GM21576 (cell line): Measurements from ENCODE around the gene AAK1.

Source experiments
- ATAC-seq: cut with Tn5 transposase; IDR thresholded peaks from one replicate; pipeline ENCODE4 v1.9.1; 2021; ENCODE audit warnings: mild to moderate bottlenecking, moderate library complexity; ENCODE audit not compliant: unreplicated experiment

Gene AAK1

DNA sequence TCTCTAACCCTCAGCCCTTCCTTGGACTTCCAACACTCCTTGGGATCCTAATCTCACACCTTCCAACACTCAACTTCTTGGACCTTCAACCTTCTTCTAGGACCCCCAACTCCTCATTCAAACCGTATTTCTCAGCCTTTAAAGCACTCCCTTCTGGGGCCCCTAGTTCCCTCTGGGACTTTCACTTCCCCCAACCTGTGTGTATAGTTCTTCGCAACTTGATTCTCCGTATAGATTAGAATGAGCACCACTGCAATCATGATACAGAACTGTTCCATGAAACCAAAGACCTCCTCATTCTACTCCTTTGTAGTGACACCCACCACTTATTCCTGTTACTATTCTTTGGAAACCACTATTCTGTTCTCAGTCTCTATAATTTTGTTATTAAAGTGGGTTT is 144.3 kb downstream of the AAK1 start:
- ATAC-seq, result no peak

DNA sequence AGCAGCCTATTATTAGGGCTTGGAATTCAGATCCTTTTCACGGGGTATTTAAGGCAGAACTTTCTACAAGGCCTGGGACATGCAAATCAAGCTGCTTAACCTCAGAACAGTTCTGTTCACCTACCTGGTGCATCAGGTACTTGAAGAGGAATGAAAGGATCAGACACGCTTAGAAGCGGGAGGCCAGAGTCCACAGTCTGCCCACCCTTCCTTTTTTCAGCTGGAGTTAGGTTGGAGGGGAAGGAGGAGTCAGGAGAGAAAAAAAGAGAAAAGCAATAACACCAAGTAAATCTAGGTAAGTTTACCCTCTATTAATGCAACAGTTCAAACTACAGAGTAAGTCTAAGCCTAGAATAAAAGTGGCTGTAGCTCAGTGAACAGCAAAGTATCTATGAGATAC is 147.7 kb downstream of the AAK1 start:
- ATAC-seq, result no peak

DNA sequence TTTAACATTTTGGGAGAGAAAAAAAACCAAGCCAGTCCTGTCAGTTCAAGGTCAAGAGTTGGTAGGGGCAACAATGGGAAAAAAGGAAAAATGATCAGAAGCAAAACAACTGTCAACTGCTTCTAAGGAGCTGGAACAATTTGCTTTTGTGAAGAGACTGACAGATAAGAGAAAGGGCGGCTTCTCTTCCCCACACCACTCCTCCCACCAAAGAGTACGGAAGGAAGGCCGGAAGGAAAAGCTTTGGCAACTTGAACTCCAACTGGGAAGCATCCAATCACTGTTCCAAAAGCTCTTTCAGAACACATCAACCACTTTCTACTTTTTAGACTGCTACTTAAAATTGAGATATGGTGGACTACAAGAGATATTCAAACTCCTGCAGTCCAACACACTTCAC is 148.5 kb downstream of the AAK1 start:
- no peak for ATAC-seq

DNA sequence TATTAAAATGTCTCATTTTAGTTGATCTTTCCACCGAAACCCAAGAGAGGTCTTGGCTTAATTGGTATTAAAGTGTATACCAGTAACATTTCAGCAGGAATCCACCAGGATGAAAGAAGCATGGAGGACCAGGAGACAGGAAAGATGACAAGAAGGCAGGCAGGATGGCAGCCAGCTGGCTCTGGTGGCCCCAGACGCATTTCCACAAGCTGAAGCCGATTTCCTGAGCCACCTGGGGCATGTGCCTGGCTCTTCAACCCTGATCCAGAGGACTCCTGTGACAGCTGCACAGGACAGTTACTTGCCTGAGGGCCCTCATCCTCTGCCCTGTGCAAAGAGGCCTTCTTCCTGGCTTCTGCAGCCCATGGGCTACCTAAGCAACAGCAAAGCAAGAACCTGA is 149.4 kb downstream of the AAK1 start:
- no peak for ATAC-seq

DNA sequence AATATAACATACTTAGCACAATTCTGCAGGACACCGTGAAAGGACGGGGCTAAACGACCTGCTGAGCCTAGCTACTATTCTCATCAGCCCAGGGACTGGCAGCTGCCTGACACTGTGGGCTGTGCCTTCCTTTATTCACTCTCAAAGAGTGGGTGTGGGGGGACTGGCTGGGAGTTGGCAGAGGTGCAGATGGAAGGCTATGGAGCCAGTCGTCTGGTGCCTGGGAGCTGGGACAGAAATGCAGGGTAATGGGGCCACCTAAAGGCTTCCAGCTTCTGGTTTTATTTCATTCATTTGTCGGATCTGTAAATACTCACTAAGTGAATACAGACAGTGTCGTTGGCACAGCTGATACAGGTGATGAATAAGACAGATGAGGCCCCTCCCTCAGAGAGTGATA is 150.3 kb downstream of the AAK1 start:
- no peak for ATAC-seq

DNA sequence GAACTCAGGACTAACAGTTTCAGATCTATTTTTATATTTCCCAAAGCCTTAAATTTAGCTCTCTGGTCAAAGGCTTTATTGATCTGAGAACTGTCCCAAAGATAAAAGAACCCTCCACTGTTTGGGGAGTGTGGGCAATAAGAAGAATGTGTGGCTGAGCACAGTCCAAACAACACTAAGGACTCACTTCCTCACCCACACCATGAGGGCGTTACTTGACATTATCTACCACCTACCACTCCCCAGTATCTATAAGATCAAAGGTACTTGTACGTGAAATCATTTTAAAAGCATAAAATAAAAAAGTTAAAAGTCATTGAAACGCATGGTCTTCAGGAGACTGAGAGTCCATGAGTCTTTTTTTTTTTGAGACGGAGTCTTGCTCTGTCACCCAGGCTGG is 151.7 kb downstream of the AAK1 start:
- no peak for ATAC-seq

DNA sequence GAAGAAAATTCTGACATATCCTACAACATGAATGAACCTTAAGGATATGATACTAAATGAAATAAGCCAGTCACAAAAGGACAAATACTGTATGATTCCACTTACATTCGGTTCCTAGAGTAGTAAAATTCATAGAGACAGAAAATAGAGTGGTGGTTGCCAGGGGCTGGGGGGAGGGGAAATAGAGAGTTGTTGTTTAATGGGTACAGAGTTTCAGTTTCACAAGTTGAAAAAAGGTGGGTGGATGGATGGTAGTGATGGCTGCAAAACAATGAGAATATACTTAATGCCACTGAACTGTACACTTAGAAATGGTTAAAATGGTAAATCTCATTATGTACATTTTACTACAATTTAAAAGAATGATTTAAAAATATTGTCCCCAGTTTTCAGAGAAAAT is 153.1 kb downstream of the AAK1 start:
- ATAC-seq, result no peak

DNA sequence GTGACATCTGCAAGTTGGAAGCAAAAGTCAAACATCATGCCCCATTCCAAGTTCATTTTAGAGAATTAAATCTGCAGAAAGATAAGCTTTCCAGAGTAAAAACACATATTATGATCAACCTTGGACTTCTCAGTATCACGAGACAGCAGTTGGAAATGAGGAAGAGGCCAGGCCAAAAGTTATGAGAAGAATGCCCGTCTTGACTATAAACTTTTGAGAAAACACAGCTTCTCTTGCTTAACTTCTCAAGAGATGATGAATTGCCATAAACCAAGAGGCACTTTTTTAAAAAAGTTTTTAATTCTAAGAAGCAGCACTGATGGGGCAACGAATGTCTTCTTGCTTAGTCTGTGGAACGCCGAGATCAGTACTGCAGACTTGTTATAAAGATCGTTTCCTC is 153.7 kb downstream of the AAK1 start:
- ATAC-seq, result no peak

DNA sequence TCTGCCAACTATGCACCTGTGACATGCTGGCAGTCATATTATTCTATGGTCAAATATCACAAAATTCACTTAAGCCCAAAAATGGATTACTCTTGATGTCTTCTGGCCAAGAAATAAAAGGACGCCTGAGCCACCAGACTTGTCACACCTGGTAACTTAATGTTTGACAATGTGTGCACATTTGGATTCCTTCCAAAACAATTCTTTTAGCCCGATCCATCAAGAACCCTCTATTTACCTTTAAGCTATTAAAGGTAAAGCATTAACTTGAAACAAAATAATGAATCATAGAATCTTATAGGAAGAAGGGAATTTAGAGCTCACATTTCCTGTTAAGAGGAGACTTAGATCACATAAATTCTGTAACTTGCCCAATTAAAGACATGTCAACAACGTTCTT is 159.8 kb downstream of the AAK1 start:
- no peak for ATAC-seq

DNA sequence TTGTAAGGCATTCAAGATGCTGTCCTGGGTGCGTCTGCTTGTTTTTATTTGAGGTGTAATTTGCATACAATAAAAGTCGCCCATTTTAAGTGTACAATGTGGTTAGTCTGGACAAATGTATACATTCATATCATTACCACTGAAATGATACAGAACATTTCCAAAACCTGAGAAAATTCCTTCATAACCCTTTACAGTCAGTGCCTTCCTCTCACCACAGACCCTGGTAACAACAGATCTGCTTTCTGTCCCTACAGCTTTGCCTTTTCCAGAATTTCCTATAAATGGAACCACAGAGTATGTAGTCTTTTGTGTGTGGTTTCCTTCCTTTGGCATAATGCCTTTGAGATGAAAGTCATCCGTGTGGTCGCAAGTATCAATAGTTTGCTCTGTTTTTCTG is 160.5 kb downstream of the AAK1 start:
- ATAC-seq, result no peak

DNA sequence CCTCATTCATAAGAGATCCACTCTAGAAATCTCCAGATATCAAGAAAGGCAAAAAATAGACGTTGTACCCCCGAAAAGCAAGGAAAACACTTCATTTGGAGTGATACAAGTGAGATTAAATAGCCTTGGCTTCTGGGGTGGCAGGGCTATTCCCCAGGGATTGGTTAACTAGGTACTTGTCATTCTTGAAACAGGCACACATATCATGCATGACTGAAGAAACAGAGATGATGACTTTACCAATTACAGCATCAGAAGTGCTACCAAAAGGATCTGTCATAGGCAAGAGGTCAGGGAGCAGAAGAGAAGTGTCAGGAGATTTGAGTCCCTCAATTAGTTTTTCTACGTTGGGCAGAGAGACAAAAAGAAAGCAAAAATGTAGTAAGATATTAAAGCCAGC is 161.1 kb downstream of the AAK1 start:
- no peak for ATAC-seq

DNA sequence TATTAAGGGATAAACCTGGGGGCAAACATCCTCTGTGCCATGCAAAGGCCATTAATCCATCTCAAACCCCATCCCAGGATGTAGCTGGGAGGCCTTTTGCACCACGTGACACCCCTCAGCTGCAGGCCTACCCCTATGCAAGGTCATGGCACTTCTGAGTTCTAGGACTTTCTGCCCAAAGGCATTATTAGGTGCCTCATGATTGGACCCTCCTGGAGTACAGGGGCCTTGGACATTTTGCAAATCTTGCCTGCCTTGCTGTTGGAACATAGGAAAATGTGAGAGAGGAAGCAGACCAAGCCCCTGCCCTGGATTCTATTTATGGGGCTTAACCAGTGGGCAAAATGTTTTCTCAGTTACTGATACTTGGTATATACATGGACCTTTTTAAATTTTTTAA is 162.1 kb downstream of the AAK1 start:
- ATAC-seq, result no peak

DNA sequence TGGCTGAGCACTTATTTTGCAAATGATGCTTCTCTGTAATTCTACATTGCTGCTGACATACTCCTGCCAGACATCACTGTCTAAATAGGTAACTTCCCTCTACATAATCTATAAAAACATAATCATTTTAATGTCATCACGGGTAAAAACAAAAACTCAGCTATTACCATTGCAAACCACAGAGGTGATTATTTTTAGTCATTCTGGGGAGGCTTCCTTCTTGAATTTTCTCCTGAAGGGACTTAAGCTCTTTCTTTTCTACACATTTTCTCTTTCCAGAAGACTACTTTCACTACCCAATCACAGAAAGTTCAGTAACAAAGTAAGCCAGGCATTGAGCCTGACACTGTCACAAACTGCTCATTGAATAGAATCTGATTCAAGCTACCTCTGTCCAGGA is 165.9 kb downstream of the AAK1 start:
- no peak for ATAC-seq

DNA sequence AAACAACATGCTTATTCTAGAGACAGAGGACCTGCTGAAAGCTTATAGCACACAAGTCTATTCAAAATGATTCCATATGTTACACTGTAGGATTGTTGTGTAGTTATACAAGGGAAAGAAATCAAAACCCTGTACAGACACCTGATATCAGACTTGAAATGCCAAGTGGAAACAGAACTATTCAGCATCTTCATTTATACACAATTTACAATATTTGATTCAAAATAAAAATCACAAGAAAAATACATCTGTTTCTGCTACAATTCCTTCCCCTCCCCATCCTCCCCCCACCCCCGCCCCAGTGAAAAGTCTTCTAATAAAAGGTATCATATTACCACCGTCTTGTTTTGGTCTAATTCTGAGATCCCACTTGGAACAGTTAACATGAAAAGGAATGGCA is 168.9 kb downstream of the AAK1 start:
- no peak for ATAC-seq

DNA sequence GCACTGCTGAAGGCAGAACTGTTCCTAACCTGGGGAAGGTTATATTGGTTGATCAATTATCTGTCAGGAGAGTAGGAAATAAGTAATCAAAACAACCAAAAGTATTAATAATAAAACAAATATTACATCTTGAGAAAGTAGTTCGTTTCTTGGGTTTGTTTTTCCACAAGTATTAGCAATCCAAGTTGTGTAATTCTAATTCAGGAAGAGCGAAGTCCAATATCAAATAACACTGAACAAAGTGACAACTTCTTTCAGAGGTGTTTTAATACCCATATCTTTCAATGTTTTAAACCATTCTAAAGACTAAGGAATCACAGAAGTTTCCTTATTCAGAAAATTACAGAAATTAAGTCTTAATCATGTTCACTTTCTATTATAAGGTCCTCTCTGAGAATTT is 171.7 kb downstream of the AAK1 start:
- ATAC-seq, result no peak

DNA sequence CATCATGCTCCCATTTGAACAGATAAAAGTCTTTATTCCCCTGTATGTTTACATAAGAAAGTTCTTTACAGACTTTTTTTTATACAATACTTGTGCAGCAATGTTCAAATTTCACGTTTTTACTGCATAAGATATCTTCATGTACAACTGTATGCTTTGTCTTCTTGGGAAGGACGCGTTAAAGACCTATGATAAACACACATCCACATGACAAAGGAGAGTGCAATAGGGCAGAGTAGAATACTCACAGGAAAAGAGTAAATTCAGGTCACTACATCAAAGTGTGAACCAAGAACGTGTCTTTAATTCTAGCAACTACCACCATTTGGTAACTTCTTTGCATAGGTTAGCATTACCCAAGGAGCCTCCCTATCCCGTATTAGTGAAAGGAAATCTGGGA is 172.6 kb downstream of the AAK1 start:
- no peak for ATAC-seq

DNA sequence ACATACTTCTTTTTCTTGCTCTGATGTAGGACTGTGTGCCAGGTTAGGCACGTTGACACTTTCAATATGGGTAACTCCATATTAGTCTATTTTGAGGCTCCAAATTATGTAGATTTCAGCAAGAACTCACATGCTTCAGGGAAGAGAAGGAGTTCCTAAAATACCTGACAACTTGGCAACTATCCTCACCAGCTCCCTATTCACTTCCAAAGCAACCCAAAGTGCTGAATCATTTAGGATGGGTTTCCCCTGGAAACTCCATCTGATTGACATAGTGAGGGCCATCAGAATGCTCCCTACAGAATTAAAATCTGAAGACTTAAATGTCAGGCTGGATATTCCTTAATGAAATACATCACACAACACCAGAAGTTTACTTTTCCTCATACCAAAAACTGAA is 173.8 kb downstream of the AAK1 start:
- ATAC-seq, result no peak

DNA sequence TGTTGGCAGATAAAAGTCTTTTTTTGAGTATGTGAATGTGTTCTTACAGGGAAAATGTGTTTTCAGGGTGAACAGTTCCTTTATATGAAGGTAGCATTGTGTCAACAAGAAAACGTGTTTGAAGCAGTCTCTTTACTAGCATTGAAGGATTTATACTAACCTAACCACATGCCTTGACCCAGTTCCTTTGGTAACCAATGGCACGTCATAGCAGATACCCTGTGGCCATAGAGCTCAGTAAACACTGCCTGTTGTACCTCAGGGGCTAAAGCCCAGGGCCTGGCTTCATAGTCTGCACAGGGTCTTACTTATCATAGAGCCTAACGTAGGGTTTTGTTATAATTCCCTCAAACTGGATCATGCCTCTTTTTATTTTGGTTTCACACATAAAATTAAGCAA is 174.2 kb downstream of the AAK1 start:
- ATAC-seq, result no peak

DNA sequence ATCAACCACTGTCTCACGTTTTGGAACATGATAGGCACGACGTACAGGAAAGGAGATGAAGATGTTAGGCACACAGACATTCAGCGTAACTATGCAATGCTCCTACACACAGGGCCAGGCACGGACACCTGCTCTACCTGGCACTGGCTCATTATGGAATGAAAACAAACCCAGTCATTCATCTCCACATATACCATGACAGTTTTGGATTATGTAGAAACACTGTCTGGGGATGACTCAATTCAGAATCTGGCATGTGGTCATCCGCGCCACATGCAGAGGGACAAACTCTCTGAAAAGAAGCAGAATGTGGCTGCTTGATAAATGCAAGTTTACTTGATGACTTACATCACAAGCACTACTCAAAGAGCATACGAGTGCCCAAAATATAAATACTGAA is 176.8 kb downstream of the AAK1 start:
- no peak for ATAC-seq

DNA sequence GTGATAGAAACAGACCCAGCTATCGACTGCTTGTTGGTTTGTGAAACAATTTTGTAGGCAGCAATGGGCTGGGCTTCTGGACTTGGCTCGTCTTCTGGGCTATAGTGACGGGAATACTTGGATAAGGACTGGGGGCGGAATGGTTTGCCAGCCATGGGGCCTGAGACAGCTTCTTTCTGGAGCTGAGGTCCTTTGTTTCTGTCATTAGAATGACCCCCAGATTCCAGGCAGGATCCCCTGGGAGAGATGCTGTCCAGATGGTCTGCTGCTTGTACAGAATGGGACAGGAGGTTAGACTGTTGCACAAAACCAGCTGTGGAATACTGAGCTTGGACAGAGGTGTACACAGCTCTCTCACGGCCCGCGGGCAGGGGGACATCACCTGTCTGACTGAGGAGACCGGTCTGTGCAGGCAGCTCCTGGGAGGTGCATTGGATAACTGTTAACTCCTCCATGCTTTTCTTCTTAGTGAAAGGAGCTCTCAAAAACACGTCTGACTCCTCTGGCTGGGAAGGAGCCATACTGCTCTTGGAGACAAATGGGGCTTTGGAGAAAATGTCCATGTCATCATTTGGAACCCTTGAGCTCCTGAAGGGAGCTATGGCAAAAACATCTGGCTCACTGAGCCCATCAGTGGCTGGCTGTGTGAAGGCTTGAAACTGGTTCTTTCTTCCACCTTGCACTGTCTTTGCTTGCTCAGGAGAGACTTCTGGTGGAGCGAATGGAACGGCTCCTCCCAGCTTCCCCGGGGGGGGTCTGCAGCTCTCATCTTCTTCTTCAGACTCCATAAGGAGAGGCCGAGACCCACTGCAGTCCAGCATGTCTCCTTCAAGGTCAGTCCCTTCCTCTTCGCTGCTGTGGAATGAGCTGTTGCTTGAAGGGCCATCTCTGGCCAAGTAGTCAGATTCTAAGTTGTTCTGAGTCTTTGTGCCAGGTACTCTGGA is 177.8 kb downstream of the AAK1 start:
- ATAC-seq, result no peak

DNA sequence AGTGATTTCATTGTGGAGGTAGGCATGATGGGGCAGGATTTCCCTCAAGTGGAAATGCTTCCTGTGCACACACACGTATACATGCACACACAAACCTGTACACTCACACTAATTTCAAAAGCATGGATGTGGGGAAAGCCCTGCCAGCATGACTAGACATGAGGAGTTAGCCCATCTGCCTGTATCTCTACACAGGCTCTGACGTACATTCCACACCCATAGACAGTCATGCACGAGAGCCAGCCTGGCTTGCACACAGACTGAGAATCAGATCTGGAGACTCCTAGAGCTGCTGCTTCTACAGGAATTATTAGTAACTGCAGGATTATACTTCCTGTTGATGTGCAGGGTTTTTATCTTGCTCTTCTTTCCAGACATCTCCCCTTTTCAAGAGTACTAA is 179.0 kb downstream of the AAK1 start:
- no peak for ATAC-seq

DNA sequence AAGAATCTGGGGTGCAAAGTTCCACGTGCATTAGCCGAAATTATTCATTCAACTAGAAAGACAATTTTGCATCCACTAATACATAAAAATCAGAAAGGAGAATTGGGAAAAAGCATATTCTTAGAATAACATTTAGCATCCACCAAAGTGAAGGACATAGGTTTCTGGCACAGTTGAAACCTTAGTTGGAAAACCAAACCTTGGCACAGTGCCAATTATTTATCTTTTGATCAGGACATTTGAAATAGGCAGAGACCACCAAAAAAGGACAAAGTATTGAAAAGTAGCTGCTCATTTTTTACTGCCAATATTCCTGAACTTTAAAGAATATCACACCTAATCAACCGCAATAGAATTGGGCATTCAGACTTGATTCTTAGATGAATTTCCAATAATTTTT is 180.8 kb downstream of the AAK1 start:
- ATAC-seq, result no peak

DNA sequence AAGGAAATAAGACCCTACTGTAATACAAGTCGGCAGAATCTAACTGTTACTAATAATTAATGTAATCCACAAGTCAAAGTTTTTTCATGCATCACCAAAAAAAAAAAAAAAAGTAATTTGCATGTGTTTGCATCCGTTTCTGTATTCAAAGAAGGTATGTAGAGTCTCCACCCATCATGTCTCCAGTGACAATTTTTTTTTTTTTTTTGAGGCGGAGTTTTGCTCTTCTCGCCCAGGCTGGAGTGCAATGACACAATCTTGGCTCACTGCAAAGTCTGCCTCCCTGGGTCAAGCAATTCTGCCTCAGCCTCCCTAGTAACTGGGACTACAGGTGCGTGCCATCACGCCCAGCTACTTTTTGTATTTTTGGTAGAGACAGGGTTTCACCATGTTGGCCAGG is 182.1 kb downstream of the AAK1 start:
- ATAC-seq, result no peak
